PC-9 (cell line): ENCODE measurements around the gene RTN4R.

Source experiments
- CTCF ChIP-seq: fragments of 200-600 bp; sonication (generic); conservative IDR thresholded peaks from 2 replicates; pipeline ENCODE4 v1.6.1; 2017; ENCODE audit warnings: mixed run types, antibody characterized with exemption, mild to moderate bottlenecking, moderate library complexity
- EZH2 ChIP-seq: fragments of 200-600 bp; sonication (generic); IDR thresholded peaks from 2 replicates; pipeline ENCODE4 v1.8.0; 2017; ENCODE audit warnings: antibody characterized with exemption, low read depth

- TF ChIP-seq CTCF (no peak), EZH2 (no peak)
Measured at GRCh38 chr22:20296598-20296997, 28.5 kb upstream of the RTN4R start.
